RPMI7951 (cell line): ENCODE data around the gene SNX5. TPM values are rescaled to one million over a fixed set of nuclear protein-coding genes. Genes with fewer than 3 reads are reported as not detected.

ENCODE experiments used
- DNase-seq: peaks from one replicate; pipeline ENCODE4 v3.0.0-alpha.2; 2012; ENCODE audit warnings: low read depth
- total RNA-seq: library from RNA; depleted of rRNA; stranded (reverse); fragments of >200 nt; shearing (Covaris generic); gene quantifications from 2 replicates; pipeline ENCODE4 v1.2.3, GENCODE V29; 2014

Gene SNX5
- total RNA-seq, 1 experiment from 2014 or later = 228 TPM

- no peak for DNase-seq
These were observed 28.2 kb downstream of the SNX5 start for GRCh38 chr20:17940224-17940971.

DNA sequence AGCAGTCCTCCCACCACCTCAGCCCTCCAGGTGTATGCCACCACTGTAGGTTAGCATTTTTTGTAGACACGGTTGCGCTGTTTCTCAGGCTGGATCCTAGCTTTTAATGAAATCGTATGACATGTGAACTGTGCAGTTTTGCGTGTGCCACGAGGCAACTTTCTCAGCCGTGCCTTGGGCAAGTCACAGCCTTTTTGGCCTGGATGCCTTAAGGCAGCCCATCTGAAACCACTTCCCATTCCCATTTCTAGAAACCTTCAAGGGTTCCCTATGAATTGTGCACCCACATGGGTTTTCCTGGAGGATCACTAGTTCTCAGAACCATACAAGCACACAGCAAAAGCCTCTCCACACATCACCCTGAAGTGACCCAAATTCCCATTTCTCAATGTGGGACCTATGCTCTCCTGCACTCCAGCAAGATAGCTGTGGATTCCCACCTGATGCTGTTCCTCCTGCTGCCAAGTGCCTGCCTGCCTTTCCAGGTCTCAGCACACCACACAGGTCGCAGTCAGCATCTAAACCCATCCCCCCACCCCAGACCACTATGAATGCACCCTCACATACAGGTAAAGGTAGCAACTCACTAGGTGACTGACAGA, 28.9 kb downstream of the SNX5 start:
- DNase-seq = no peak

GRCh38 chr20:17938871-17939619, 29.5 kb downstream of the SNX5 start:
- peak; percentile 66 for DNase-seq

- DNase-seq = peak; percentile 64
These were observed 31.5 kb downstream of the SNX5 start for GRCh38 chr20:17936761-17937732.

DNA sequence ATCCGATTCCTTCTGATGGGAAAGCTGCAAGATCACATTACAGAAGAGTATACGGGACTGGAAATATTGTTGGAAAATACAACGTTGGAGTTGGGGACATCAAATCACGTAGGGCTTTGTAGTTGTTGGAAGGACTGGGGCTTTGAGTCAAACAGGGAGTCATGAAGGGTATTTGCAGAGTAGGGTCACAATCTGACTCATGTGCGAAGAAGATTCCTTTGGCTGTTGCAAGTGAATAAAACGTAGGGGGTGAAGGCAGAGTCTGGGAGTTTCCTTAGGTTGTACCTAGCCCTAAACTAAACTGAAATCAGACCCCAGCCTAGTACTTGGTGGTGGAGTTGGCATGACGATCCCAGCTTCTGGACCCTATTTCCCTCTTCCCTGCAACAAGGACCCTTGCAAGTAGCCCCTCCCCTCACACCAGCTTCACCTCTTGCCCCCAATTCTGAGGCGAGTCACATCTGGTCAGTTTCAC, 32.3 kb downstream of the SNX5 start:
- DNase-seq = no peak

GRCh38 chr20:17935761-17936160, 32.8 kb downstream of the SNX5 start:
- no peak for DNase-seq

DNA sequence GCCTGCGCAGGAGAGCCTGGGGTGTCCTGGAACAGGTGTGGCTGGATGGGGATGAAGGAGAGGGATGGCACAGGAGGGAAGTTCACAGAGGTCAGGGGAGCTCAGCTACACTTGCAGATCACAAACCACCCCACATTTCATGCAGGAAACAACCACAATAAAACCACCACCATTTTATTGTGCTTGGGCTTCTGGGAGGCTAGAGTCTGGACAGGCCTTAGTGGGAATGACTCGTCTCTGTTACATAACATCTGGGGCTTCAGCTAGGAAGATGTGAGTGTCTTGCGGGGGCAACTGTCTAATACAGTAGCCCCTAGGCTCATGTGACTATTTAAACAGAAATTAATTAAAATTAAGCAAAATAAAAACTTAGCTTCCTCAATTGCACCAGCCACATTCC, 33.4 kb downstream of the SNX5 start:
- peak; percentile 63 for DNase-seq

DNA sequence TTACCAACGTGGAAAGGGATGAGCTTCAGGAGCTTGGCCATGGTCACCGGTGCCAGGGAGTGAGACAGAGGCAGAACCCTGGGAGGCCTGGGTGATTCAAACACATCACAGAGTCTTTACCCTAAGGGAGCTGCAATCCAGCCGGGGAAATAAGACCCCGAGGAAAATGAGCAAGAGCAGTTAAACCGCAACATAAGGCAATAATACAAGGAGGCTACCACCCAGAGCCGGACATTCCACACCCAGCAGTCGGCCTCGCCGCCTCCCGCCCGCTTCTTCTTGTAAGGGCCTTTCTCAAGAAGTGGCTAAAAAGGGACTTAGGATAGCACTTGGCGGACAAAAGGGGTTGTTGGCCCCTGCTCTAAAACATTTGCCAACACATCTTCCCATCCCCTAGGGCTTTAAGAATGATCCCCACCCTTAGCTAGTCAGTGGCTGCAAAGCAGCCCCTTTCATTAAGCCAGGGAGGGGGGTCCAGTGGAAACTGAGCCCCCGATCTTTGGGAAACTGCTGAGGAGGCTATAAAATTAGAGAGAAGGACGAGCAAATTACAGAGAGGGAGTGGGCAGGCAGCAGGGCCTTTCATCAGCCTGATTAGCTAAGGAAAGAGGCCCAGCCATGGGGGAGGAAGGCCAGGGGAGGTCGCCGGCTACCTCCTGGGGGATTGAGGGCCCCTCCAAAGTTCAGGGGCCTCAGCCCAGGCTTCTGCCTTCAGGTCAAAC, 34.3 kb downstream of the SNX5 start:
- peak; percentile 91 for DNase-seq

- DNase-seq = no peak
These were observed 34.9 kb downstream of the SNX5 start for GRCh38 chr20:17933711-17934110.

GRCh38 chr20:17933121-17933520, 35.5 kb downstream of the SNX5 start:
- DNase-seq = no peak

- no peak for DNase-seq
These were observed 36.2 kb downstream of the SNX5 start for GRCh38 chr20:17932396-17932795.

GRCh38 chr20:17931513-17931912, 37.1 kb downstream of the SNX5 start:
- DNase-seq = no peak

GRCh38 chr20:17928633-17929311, 39.8 kb downstream of the SNX5 start:
- DNase-seq = no peak

GRCh38 chr20:17928211-17928611, 40.4 kb downstream of the SNX5 start:
- DNase-seq = peak; percentile 53

- DNase-seq = no peak
These were observed 42.7 kb downstream of the SNX5 start for GRCh38 chr20:17925940-17926300.

DNA sequence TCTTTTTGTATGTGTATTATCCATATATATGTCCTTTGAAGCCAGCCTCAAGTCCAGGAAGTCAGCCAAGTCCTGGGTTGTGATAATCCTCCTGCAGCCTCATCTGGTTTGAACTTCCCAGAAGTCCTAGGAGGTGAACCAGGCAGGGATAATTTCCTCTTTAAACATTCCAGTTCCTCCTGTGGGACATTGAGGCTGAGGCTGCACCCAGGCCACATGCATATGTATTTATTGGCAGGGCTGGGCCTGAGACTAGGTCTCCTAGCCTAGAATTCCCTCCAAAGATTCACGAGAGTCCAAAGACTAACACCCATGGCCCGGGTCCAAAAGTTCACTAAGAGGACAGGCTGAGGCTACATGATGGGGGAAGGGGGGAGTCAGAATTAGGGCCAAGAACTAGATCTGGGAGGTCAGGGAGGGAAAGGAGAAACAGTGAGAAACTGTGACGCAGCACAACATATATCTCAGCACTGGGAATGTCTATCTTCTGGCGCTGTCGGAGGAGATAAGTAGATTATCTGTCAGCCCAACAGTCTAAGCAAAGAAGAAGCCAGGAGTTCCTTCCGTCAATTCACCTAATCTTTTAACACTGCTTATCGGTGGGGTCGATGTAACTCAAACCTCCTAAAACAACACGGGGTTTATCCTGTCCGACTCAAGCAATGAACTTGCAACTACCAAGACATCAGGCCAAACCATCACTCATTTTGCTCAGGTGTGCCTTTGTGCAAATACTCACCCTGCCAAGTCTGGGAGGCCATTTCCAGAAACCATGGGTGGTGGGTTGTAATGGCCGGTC, 43.3 kb downstream of the SNX5 start:
- no peak for DNase-seq

DNA sequence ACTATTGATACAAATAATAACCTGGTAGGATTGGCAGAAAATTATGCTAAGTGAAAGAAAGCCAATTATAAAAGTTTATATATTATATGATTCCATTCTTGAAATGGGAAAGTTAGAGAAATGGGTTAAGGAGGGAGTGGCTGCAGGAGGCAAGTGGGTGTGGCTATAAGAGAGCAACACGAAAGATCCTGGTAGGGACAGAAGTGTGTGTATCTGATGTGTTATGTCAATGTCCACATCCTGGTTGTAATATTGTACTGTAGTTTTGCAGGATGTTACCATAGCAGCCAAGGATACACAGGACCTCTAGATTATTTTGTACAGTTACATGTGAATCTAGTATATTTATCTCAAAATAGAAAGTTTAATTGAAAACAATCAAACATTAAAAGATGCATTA, 46.8 kb downstream of the SNX5 start:
- no peak for DNase-seq

DNA sequence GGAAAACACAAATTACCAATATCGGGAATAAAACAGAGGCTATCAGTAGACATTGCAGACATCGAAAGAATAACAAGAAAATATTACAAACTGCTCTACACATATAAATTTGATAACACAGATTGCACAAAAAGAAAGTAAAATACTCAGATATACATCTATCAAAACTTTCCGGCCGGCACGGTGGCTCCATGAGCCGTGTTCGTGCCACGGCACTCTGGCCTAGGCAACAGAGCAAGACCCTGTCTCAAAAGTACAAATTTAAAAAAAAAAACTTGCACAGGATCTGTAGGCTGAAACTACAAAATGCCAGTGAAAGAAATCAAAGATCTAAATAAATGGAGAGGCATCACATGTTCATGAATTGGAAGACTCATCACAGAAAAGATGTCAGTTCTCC, 49.4 kb downstream of the SNX5 start:
- no peak for DNase-seq

DNA sequence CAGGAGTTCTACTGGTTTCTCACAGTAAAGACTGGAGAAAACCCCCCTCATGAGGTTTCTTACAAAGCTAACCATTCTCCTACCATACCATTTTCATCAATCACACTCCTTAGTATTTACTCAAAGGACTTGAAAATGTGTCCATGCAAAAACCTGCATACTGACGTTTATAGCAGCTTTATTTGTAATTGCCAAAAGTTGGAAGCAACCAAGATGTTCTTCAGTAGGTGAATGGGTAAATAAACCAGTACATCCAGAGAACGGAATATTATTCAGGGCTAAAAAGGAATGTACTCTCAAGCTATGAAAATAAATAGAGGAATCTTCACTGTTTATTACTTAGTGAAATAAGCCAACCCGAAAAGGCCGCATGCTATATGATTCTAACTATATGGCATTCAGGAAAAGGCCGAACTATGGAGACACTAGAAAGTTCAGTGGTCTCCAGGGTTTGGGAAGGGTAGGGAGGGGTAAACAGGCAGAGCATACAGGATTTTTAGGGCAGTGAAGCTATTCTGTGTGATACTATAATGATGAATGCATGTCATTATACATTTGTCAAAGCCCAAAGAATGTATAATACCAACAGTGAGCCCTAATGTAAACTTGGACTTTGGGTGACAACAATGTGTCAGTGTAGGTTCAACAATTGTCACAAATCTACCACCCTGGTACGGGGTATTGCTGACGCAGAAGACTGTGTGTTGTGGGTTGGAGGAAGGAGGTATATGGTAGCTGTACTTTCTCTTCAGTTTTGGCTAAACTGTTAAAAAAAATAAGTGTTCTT, 50.6 kb downstream of the SNX5 start:
- DNase-seq = no peak
